HG02840 (cell line): ENCODE data around the gene CLEC1B.
"Not testable (repeated sequence)": the region's sequence is repeated elsewhere in the genome, so short reads cannot be mapped to it uniquely, and the experiment has no call there.

Source experiments
- ATAC-seq: cut with Tn5 transposase; IDR thresholded peaks from one replicate; pipeline ENCODE4 v1.9.1; 2021; ENCODE audit warnings: mild to moderate bottlenecking, moderate library complexity, moderate number of reproducible peaks; ENCODE audit not compliant: unreplicated experiment, low FRiP score

Gene CLEC1B

GRCh38 chr12:9975614-9976013 lies 23.3 kb downstream of the CLEC1B start:
- ATAC-seq: no peak

GRCh38 chr12:9974731-9975130 lies 24.2 kb downstream of the CLEC1B start:
- ATAC-seq: not testable (repeated sequence)

GRCh38 chr12:9973949-9974348 lies 25.0 kb downstream of the CLEC1B start:
- no peak for ATAC-seq

GRCh38 chr12:9971181-9971580 lies 27.7 kb downstream of the CLEC1B start, which contains the start of gene CLEC12A:
TSS of gene CLEC12A (plus strand) at chr12:9971409. CDS start at chr12:9971597, 188 bp downstream.
- no peak for ATAC-seq

GRCh38 chr12:9969673-9970072 lies 29.2 kb downstream of the CLEC1B start:
- ATAC-seq: no peak

- no peak for ATAC-seq
These were observed 37.0 kb downstream of the CLEC1B start for GRCh38 chr12:9961901-9962300.

GRCh38 chr12:9961106-9961505 lies 37.8 kb downstream of the CLEC1B start:
- ATAC-seq: peak; percentile 63

- ATAC-seq: no peak
These were observed 38.3 kb downstream of the CLEC1B start for GRCh38 chr12:9960590-9960989.

GRCh38 chr12:9957834-9958233 lies 41.1 kb downstream of the CLEC1B start:
- ATAC-seq: no peak

- not testable (repeated sequence) for ATAC-seq
These were observed 45.8 kb downstream of the CLEC1B start for GRCh38 chr12:9952954-9953729.

- ATAC-seq: no peak
These were observed 47.8 kb downstream of the CLEC1B start for GRCh38 chr12:9951026-9951675.

GRCh38 chr12:9948606-9949296 lies 50.2 kb downstream of the CLEC1B start:
- ATAC-seq: peak; percentile 87

GRCh38 chr12:9947674-9948073 lies 51.2 kb downstream of the CLEC1B start:
- no peak for ATAC-seq

- no peak for ATAC-seq
These were observed 54.5 kb downstream of the CLEC1B start for GRCh38 chr12:9944391-9944790.

- ATAC-seq: no peak
These were observed 55.7 kb downstream of the CLEC1B start for GRCh38 chr12:9943240-9943639.
